NCI-H1436 (cell line): ENCODE results near the gene MME.
"Not testable (repeated sequence)": the region's sequence is repeated elsewhere in the genome, so short reads cannot be mapped to it uniquely, and the experiment has no call there.

Experiments
- DNase-seq: peaks from one replicate; lab custom pipeline; 2025; lab: John Stamatoyannopoulos, UW

MME gene

DNA sequence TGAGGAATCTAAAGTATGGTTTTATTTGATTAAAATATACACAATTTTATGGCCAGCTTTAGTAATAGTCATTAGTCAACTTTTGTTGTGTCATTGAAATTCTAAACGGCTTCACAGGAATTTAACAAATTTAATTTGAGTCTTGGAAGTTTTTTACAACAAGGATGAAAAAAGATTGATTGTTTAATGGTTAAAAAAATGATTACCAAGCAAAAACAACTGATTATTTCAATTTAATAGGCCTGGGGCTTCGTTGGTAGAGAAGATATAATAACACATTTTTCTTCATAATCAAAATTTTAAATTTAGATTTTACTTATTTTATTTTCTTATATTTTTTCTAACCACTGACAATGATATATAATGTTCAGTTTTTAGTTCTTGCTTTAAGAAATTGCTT, 4.4 kb downstream of the MME start:
- no peak for DNase-seq

DNA sequence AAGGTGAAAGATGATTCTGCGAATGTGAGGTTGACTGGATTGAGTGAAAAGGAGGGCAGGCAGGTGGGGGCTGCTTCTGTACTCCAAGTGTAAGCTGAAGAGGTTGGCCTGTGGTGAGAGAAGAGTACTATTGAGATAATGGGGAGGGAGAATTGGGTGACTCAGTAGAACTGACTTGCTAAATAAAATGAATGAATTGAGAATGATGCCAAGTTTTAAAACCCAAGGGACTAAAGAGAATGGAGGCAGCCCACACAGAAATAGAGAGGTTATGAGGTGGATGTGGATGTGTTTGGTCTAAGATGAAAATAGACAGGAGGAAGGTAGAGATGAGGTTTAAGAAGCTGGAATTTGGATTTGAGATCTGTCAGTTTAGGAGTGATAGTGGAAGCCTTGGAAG, 5.9 kb downstream of the MME start:
- DNase-seq, result no peak

DNA sequence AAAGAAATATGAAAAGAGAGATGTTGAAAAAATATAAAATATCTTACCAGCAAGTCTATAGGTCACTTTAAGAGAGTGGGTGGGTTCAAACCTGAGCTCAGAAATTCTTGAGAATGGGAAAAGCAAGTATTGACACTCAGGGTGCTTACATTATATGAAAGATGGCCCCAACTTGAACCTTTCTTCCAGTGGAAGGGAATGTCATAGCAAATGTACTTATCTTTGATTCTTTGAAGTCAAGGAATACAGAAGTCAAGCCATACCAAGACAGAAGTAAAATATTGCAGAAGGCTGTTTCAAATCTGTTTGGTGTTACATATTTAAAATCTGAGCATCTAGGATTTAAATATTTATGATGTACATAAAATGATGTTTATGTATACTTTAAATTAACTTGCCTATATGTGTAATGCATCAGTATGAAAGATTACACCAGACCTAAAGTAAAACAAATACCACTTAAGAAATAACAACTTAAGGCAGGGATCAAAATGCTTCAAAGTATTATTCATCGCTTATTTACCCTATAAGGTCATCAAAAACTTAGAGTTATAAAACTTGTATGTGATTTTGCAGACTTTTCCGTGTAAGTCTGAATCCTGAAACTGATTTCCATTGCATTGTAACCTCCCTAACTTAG, 8.7 kb downstream of the MME start:
- no peak for DNase-seq

DNA sequence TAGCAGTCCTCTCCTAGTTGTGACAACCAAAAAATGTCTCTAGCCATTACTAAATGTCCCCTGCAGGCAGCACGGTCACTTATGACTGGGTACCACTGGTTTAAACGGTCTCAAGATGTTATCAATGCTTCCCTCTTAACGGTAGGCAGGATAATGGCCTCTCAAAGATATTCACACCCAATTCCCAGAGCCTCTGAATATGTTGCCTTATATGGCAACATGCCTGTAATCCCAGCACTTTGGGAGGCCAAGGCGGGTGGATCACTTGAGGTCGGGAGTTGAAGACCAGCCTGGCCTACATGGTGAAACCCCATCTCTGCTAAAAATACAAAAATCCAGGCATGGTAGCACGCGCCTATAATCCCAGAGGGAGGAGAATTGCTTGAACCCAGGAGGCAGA, 9.4 kb downstream of the MME start:
- no peak for DNase-seq

DNA sequence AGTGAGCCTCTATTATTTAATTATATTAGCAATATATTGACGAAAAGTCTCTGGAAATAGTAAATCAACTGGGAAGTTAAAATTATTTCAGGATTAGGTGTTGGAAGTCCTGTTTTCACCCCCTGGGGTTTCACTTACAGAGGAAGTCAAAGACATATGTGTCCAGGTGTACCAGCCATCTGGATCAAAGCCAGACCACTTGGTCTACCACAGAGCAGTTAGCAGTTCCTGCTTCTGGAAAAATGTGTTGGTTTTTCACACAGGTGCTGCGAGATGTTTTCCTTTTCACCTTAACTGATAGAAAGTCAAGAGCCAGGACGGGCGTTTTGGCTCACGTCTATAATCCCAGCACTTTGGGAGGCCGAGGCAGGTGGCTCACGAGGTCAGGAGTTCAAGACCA, 13.1 kb downstream of the MME start:
- DNase-seq, result no peak

DNA sequence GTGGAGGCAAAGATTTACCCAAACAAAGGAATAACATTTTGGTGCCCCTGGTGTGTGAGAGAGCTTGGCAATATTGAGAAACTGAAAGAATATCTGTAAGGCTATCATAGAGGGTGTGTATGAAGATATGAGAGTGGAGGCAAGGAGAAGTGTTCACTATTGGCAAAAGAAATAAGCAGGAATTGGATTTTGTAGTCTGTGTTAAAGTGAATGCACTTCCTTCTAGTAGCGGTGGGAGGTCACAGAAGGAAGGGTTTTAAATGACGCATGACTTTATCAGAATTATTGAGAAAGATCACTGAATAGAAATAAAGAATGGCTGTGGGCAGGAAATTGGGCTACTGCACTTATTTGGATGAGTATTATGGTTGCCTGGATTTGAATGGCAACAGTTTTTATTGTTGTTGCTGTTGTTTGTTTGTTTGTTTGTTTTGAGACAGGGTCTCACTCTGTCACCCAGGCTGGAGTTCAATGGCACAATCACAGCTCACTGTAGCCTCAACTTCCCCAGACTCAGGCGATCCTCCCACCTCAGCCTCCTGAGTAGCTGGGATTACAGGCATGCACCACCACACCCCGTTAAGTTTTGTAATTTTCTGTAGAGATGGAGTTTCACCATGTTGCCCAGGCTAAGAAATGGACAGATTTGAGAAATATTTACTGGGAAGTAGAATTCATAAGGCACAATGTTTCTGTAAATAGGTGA, 16.3 kb downstream of the MME start:
- DNase-seq, result no peak

DNA sequence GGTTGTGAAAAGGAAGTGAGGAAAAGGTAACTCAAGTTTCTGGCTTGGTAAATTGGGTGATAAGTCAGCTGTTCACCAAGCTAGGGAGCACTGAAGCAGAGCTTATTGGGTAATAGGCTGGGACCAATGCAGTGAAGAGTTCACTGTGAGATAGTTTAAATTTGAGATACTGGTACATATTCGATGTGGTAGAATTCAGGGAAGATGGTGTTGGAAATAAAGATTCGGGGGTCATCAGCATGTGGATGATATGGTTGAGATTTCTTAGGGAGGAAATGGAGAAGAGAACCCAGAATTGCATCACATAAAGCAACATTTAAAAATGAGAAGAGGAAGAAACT, 16.9 kb downstream of the MME start:
- no peak for DNase-seq

DNA sequence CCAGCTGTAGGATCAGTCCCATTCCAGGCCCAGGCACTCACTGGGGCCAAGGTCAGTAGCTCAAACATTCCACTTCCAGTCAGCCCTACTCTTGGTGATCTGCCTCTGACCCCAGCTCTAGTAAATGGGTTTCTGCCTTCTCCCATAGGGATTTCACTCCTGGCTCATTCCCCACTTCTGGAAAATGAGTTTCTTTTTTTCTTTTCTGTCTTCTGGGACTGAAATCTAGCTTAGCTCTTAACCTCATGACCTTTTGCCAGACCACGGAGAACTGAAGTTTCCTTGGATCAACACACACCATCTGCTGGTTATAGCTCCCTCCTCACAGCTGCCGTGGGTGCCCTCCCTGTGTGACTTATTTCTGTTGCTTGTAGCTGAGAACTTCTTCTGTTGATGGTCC, 21.3 kb downstream of the MME start:
- DNase-seq, result no peak

DNA sequence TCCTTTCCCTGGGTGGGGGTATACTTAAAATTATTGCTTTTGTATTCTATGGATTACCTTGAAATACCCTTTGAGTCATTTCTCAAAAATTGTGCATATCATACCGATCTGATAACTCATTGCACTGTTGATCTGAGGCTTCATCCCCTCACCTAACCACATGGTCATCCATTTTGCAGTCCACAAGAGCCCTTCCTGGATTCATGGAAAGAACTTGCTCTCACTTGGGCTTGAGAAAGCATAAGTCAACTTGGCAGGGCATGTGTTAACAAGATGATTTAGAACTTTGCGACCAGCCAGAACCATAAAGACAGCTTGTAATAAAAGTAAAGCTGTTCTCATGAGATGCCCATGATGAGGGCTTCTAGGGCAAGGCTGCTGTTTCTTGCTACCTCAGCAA, 22.2 kb downstream of the MME start:
- DNase-seq, result no peak

DNA sequence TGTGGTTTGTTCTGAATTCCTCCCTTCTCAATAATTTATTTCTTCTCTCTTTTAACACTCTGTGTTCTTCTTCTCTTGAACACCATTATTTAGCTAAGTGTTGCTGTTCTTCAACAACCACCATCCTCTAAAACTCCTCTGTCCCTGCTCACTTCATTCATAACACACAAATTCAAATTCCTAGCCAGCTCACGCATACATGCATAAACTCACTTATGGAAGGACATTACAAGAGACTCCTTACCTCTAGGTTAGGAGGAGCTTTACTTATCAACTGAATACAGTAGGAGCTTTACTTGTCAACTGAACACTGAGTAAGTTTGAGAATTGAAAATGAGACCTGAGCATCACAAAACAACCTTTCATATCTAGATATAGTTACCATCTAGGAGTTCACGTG, 23.6 kb downstream of the MME start:
- no peak for DNase-seq

DNA sequence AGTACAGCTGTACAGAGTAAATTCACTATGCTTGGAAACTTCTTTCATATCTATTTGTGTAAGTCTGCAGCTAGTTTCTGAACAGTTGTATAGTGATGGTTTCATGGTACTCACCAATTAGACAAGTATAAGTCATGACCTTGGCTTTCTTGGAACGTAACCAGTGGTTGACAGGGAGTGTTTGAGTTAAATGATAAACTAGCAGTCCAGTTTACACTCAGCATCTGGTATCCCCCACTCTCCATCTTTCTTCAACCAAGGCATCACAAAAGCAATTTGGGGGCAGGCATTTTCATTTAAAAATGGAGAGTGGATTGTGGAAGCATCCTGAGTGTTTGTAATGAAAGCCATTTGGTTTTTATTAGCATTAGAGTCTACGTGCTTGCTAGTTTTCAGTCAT, 26.0 kb downstream of the MME start:
- no peak for DNase-seq

DNA sequence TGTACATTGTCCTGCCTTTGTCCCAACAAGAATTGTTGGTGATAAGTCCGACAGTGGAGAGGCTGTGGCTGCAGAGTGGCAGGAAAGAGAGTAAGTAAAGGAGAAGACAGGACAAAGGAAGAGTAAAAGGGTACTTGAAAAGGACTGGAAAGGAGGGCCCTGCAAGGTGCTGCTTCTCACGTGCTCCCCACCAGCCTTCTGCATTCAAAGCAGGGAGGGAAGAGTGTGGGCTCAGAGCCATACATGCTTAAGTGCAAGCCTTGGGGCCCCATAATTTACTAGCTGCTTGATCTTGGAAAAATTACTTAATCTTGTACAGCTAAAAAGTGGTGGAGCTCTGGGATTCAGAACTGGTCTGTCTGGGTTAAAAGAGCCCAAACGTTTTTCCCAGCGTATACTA, 29.9 kb downstream of the MME start:
- DNase-seq, result no peak

DNA sequence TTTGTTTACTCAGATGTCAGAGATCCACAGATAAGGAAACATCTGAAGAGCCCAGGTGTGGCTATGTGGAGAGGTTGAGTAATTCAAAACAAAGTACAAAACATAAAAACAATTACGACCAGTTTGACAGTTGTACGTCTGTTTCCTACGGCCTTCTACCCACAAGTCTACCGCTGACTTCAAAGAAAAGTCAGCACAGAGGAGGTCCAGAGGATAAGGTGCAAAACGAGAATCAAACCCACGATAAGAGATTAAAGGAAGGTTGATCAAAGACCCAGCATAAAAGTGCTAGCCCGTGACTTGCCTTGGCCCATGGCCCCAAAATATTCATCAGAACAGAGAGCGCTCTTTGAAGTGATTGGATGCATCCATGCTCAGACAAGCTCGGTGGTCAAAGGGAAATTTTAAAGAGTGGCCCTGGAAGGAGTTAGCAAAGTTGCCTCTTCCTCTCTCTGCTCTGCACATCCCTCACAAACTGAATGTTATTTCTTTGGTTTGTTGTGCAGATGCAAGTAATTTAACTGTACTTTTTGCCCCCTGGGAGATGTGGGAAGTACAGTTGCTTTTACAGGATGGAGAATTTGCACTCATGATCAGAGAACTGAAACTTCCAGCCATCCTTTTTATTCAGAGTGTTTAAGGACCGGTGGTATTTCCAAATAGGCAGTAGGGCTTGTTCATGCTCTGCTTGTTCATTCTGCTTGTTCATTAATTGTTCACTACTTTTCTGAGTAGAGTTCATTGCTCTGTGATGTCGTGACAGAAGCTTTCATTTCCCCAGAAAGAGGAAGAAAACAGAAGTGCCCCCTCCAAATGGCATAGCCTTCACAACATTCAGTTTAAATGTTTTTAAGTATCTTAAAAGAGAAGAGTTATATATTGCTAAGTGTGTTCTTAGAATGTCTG, 31.1 kb downstream of the MME start:
- no peak for DNase-seq

DNA sequence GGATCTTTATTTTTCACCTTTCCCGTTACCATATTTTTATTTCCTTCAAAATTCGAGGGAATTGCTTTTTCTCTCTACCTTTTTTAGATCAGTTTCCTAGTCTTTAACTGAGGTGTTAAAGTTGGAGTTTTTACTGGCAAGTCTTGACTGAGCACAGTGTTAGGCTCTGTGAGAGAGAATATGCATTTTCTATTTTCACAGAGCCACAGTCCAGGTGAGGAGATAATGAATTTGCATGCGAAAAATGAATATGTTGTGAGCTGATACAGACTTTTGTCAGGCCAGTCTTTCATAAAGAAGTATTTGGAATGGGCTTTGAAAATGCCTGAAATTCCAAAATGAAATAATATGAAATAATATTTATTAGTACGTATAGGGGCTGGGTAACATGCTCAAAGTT, 31.9 kb downstream of the MME start:
- DNase-seq, result no peak

DNA sequence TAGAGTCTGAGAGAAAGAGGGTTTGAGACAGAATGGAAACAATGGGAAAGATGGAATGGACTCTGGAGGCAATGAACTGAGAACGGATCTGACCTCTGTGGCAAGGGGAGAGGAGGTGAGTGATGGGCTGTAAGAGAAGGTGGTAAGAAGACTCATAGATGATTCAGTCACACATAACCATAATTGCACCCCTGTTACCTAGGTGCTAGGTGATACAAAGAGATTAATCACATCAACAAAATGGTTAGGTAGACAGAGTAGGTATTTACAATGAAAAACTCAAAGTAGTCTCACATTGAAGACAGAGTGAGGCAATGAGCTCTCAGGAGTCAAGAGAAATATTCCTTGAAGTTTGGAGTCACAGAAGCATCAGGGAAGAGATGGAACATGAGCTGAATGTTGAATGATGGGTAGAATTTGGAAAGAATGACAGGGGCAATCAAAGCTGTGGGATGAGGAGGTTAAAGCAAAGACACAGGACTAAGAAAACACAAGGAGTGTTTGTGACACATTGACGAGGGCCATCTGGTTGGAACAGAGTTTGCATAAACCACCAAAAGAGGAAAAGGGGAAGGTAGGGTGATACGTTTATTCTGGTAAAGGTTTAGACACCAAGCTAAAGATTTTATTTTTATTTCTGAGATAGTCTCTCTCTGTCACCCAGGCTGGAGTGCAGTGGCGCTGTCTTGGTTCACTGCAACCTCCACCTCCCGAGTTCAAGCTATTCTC, 32.7 kb downstream of the MME start:
- no peak for DNase-seq

DNA sequence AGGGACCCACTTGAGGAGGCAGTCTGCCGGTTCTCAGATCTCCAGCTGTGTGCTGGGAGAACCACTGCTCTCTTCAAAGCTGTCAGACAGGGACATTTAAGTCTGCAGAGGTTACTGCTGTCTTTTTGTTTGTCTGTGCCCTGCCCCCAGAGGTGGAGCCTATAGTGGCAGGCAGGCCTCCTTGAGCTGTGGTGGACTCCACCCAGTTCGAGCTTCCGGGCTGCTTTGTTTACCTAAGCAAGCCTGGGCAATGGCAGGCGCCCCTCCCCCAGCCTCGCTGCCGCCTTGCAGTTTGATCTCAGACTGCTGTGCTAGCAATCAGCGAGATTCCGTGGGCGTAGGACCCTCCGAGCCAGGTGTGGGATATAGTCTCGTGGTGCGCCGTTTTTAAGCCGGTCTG, 44.6 kb downstream of the MME start:
- DNase-seq, result not testable (repeated sequence)

DNA sequence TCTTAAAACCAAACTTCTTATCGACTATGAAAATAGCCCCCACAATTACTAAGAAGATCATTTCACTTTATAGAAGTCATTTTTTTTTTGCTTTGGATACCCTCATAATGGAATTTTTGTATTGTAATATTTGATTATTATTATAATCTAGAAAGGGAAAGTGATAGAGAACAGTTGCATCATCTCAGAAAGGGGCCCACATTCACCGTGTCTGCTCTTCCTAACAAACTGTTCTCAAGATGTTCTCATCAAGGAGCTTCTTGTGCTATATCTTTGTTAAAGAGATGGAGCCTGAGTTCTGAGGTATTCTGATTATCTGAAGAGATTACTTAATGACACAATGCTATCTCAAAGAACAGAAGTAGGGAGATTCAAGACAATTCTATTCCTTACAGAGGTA, 49.3 kb downstream of the MME start:
- no peak for DNase-seq

DNA sequence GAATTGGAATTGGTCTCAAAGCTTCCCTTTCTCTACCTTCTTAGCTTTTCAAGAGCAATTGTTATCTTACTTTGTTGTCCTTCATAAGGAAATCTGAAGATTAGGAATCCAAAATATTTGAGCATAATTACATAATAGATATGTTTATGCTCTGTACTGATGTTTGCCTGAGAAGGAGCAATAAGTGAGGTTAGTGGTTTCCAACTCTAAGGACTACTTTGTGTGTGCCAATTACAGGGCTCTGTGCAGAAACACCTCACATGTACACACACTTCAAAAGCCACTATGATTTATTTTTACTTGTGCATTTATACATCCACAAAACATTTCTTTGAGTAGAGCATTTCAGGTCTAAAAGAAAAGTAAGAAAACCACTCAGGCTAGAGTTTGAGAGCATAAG, 49.9 kb downstream of the MME start:
- DNase-seq, result no peak

DNA sequence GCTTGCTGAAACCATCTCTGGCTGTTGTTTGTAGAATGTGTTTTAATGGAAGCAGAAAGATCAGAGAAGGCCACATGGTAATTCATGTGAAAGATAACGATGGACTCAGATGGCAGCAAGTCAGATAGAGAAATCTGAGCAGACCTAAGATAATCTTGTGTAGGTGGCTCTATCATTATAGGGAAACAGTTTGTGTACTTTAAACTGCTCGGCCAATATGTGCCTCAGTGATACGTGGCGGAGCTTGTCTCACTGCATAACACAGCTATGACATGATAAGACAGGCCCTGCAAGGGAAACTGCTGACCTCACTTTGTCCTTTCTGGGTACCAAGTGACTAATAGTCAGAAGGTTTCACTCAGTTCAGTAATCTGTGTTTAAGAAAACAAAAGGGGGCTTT, 51.0 kb downstream of the MME start:
- DNase-seq, result no peak

DNA sequence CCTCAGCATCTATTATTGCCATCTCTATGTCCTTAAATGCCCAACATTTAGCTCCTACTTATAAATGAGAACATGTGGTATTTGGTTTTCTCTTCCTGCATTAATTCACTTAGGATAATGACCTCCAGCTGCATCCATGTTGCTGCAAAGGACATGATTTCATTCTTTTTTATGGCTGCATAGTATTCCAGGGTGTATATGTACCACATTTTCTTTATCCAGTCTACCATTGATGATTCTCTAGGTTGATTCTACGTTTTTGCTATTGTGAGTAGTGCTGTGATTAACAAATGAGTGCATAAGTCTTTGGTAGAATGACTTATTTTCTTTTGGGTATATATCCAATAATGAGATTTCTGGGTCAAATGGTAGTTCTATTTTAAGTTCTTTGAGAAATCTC, 54.2 kb downstream of the MME start:
- not testable (repeated sequence) for DNase-seq

DNA sequence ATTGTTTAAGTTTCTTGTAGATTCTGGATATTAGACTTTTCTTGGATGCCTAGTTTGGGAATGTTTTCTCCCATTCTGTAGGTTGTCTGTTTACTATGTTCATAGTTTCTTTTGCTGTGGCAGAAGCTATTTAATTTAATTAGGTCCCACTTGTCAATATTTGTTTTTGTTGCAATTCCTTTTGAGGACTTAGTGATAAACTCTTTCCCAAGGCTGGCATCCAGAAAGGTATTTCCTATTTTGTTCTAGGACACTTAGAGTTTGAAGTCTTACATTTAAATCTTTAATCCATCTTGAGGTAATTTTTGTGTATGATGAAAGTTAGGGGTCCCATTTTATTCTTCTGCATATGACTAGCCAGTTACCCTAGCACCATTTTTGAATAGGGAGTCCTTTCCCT, 54.9 kb downstream of the MME start:
- no peak for DNase-seq

DNA sequence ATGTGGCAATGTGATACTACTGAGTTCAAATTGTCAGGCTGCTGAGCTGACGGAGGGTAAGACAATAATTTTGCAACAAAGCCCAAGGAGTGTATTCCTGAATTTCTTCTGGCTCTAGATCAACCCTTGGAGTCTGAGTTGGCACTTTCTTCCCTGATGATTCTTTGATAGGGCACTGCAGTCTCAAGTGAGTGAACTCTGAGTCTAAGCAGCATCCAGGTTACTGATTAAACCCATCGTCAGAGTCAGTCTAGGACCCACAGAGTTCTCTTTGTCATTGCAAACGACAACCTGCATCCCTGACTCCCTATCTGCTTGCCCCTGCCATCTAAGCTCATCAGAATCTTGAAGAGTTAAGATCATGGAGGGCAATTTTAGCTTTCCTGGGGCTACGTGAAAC, 58.6 kb downstream of the MME start:
- no peak for DNase-seq

DNA sequence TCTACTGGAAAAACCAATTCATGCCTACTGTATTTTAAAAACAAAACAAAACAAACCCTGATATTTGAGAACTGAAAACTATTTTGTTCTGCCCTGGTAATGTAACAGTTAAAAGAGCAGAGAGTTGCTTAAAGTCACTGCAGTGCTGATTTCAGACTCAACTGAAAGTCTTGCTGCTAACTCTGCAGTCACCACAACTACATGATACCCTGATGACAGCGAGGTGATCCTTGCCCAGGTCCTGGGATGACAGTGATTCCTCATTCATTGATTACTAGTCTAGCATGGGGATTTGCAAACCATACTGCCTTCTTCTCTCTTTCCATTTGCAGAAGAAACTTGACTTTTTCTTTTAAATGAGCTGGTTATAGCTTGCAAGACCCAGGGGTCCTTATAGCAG, 67.5 kb downstream of the MME start:
- no peak for DNase-seq
